ENCODE measurements around the gene MAGEA3.
"Not testable (repeated sequence)": the region's sequence is repeated elsewhere in the genome, so short reads cannot be mapped to it uniquely, and the experiment has no call there.

The MAGEA3 gene

DNA sequence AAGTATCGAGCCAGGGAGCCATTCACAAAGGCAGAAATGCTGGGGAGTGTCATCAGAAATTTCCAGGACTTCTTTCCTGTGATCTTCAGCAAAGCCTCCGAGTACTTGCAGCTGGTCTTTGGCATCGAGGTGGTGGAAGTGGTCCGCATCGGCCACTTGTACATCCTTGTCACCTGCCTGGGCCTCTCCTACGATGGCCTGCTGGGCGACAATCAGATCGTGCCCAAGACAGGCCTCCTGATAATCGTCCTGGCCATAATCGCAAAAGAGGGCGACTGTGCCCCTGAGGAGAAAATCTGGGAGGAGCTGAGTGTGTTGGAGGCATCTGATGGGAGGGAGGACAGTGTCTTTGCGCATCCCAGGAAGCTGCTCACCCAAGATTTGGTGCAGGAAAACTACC lies 37.9 kb downstream of the MAGEA3 start:
- DNase-seq, result not testable (repeated sequence)

DNA sequence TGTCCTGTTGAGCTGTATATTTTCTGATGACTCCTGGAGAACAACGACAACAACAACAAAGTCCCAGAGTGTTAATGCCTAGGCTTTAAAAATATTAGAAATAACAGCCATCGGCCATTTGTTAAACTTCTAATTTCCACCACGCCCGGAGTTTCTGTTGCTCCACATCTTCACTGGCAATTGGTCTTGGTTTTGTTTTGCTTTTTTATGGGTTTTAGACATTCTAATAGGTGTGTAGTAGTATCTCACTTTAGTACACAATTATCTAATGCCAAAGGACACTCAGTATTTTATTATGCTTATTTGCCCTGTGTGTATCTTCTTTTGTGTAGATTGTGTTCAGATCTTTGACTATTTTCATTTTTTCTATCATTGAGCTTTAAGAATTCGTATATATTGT lies 40.0 kb downstream of the MAGEA3 start:
- no peak for DNase-seq

Data from activated CD4-positive, alpha-beta T cell treated with anti-CD3 and anti-CD28 coated beads, Interleukin-10, Interleukin-2, amounts not matched to agents 100 ng/mL and 50 ng/mL, durations not matched to agents 16 hours and 8 hours (primary cell).